Activated CD4-positive, alpha-beta memory T cell treated with anti-CD3 and anti-CD28 coated beads, Interleukin-2, amount 10 ng/mL, durations not matched to agents 7 days and 5 days (primary cell): ENCODE measurements around the gene PPFIA4. TPM values are rescaled to one million over a fixed set of nuclear protein-coding genes. Genes with fewer than 3 reads are reported as not detected.
A peak's percentile ranks its signal among the peaks of the same experiment; 100 is the strongest.
"Not testable (repeated sequence)": the region's sequence is repeated elsewhere in the genome, so short reads cannot be mapped to it uniquely, and the experiment has no call there.

Experiments
- CTCF ChIA-PET: fragments of 350-600 bp; sonication (Branson Sonifier 250); formaldehyde crosslinking; loops from one replicate; lab custom pipeline; 2021; ENCODE audit warnings: antibody characterized with exemption, inconsistent platforms; lab: Charles Lee
- POLR2A ChIA-PET: fragments of 350-600 bp; sonication (Branson Sonifier 250); formaldehyde crosslinking; loops from one replicate; lab custom pipeline; 2021; ENCODE audit warnings: antibody characterized with exemption; lab: Charles Lee
- DNase-seq: peaks from one replicate; pipeline ENCODE4 v3.0.0-alpha.2; 2020
- H3K27ac Mint-ChIP-seq: one replicate; pipeline ENCODE4 v1.8.0; 2021; ENCODE audit warnings: mild to moderate bottlenecking, mixed read lengths
- H3K27me3 Mint-ChIP-seq: one replicate; pipeline ENCODE4 v1.8.0; 2021; ENCODE audit warnings: mixed read lengths
- H3K36me3 Mint-ChIP-seq: one replicate; pipeline ENCODE4 v1.8.0; 2021; ENCODE audit warnings: low read depth, mixed read lengths
- H3K4me1 Mint-ChIP-seq: one replicate; pipeline ENCODE4 v1.8.0; 2021; ENCODE audit warnings: mixed read lengths
- H3K4me3 Mint-ChIP-seq: one replicate; pipeline ENCODE4 v1.8.0; 2021; ENCODE audit warnings: mild to moderate bottlenecking, mixed read lengths
- H3K9me3 Mint-ChIP-seq: one replicate; pipeline ENCODE4 v1.8.0; 2021; ENCODE audit warnings: mixed read lengths
- total RNA-seq, 2 experiments: library from RNA; stranded (reverse); gene quantifications; one replicate each; pipeline ENCODE4 v1.2.3, GENCODE V29; 2021

The PPFIA4 gene
- total RNA-seq, 2 experiments from 2014 or later: 28.9 to 29.3 TPM

DNA sequence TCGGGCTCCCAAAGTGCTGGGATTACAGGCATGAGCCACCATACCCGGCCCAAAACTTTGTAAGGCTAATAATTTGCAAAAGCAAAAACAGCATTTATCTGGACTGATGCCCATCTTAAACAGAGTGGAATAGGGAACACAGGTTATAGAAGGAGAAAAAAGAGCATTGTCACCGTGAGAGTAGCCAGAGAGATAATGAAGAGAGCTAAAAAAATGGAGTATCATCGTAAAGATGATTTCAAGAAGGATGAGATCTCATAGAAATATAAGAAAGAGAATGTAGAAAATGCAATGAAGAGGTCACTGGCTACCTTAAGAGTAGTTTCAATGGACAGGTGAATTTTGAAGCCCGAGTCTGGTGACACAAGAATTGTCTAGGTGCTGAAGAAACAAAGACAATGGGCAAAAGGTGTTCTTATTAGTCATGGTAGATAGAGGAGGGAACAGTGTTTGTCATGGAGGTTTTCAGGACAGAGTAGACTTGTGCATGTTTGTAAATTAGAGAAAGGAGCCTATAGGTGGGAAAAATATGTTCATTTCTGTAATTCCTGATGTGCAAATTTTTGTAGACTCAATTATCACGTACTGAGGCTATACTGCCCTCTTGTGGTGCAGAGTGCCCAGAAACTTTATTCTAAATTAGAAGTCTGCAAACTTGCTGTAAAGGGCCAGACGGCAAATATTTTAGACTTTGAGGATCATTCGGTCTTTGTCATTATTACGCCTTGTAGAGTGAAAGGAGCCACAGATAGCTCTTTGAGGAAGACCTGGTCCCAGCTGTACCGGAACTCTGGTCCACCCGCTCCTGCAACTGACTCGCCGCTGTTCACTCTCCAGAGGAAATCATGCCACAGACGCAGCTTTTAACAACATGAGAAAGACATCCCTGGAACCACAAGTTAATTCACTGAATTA, 27.2 kb upstream of the PPFIA4 start:
- H3K4me3 Mint-ChIP-seq: no peak overlapping the region
- no peak overlapping the region for H3K27ac Mint-ChIP-seq

DNA sequence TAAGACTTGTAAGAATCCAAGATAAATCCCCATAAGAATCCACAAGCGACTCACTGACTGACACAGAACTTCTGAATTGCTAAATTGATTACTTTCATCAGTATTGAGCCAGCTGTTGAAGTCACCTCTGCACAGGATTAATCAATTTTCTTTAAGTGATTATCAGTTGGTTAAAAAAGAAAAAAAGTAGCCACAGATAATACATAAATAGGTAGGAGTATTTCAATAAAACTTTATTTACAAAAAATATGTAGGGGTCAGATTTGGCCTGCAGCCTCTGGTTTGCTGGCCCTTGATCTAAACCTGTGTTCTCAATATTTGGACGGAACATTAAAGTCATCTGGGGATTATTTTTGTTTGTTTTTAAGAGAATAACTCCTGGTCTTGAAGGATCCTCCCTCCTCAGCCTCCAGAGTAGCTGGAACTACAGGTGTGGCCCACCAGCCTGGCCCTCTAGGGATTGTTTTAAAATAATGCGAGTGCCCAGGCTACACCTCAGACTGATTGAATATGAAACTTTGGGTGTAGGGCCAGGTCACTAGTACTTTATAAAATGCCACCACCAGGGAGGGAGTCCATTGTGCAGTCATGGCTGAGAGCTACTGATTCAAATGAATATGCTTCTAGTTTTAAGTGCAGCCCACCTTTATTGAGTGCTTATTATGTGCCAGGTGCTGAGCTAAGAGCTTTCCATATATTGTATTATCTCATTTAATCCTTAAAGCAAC, 25.9 kb upstream of the PPFIA4 start:
- H3K4me3 Mint-ChIP-seq: no peak overlapping the region
- peaks cover 29% of the 10 kb centered on the region for H3K27me3 Mint-ChIP-seq
- H3K27ac Mint-ChIP-seq: no peak overlapping the region
- peaks cover 20% of the 10 kb centered on the region for H3K4me1 Mint-ChIP-seq
- H3K9me3 Mint-ChIP-seq: no peaks in the 10 kb centered on the region
- CTCF ChIA-PET: interaction anchor here (0.7 to 2.9 kb wide), 12 partner anchors 8 to 251 kb away, joined by 3 to 16 read pairs (median 4); partner anchors contain the start of genes KLHL12 and TMEM183A
- no peak for DNase-seq
- H3K36me3 Mint-ChIP-seq: no peaks in the 10 kb centered on the region
- POLR2A ChIA-PET: no interaction called here

More for the DNA sequence above, 27.2 kb upstream of the PPFIA4 start:
- DNase-seq: peak; percentile 66
- POLR2A ChIA-PET: interaction anchor here (0.8 to 3.9 kb wide), 3 partner anchors 8 to 72 kb away, joined by 3 to 19 read pairs (median 3); partner anchors contain the start of genes KLHL12 and TMEM183A
- CTCF ChIA-PET: interaction anchor here (0.7 to 2.9 kb wide), 24 partner anchors 9 to 465 kb away, joined by 3 to 16 read pairs (median 3); partner anchors contain the start of genes KLHL12, PPFIA4 and TMEM183A
- H3K9me3 Mint-ChIP-seq: no peaks in the 10 kb centered on the region
- peaks cover 37% of the 10 kb centered on the region for H3K27me3 Mint-ChIP-seq
- peaks cover 18% of the 10 kb centered on the region for H3K4me1 Mint-ChIP-seq
- no peaks in the 10 kb centered on the region for H3K36me3 Mint-ChIP-seq

DNA sequence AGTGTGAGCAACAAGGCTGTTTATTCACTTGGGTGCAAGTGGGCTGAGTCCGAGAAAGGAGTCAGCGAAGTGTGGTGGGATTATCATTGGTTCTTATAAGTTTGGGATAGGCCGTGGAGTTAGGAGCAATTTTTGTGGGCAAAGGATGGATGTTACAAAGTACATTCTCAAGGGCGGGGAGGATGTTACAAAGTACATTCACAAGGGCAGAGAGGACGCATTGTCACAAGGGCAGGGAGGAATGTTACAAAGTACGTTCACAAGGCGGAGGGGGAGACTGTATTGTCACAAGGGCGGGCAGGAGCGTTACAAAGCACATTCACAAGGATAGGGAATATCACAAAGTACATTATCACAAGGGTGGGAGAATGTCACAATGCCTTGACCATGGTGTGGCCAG, 24.3 kb upstream of the PPFIA4 start:
- ChIA-PET CTCF (interaction anchor here (0.7 kb wide), 1 partner anchor 74 kb away, joined by 3 read pairs; no protein-coding TSS in a partner anchor), POLR2A (no interaction called here)
- Mint-ChIP-seq H3K36me3 (peaks cover 3% of the 10 kb centered on the region), H3K4me1 (peaks cover 31% of the 10 kb centered on the region), H3K27me3 (peaks cover 14% of the 10 kb centered on the region), H3K9me3 (no peaks in the 10 kb centered on the region), H3K27ac (no peak overlapping the region), H3K4me3 (no peak overlapping the region)
- no peak for DNase-seq

DNA sequence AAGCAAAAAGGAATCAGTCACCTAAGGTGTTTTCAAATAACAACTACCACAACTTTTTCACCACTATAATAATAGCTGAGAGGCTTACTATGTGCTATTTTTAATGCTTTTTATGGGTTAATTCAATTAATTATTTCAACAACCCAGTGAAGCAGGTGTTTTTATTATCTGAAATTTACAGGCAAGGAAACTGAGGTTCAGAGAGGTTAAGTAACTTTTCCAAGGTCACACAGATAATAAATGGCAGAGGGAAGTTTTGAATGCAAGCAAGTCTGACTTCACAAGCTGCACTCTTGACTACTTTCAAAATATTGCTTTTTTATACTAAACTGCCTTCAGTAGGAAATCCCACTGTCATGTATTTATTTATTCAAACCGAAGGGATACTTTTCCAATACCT, 23.3 kb upstream of the PPFIA4 start:
- Mint-ChIP-seq H3K36me3 (peaks cover 5% of the 10 kb centered on the region), H3K4me3 (no peak overlapping the region), H3K27me3 (peaks cover 7% of the 10 kb centered on the region), H3K9me3 (no peaks in the 10 kb centered on the region), H3K27ac (no peak overlapping the region), H3K4me1 (peaks cover 34% of the 10 kb centered on the region)
- DNase-seq: no peak
- POLR2A ChIA-PET: no interaction called here
- CTCF ChIA-PET: interaction anchor here (1.2 to 2.2 kb wide), 2 partner anchors 8 to 253 kb away, joined by 3 to 6 read pairs; no protein-coding TSS in a partner anchor

DNA sequence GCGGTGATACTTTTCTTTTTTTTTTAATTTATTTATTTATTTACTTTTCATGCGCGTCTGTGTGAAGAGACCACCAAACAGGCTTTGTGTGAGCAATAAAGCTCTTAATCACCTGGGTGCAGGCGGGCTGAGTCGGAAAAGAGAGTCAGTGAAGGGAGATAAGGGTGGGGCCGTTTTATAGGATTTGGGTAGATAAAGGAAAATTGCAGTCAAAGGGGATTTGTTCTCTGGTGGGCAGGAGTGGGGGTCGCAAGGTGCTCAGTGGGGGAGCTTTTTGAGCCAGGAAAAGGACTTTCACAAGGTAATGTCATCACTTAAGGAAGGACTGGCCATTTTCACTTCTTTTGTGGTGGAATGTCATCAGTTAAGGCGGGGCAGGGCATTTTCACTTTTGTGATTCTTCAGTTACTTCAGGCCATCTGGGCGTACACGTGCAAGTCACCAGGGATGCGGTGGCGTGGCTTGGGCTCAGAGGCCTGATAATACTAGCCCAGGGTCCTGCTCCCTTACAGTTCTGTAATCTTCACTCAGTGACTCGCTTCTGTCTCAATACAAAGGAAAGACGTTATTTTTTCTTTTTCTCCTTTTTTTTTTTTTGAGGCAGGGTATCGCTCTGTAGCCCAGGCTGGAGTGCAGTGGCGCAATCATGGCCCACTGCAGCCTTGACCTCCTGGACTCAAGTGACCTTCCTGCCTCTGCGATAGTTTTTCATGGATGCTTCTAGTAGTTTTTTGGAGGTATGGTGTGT, 20.7 kb upstream of the PPFIA4 start:
- H3K9me3 Mint-ChIP-seq, DNase-seq, H3K27me3 Mint-ChIP-seq: not testable (repeated sequence)
- Mint-ChIP-seq H3K27ac (peak overlapping the region; percentile 97), H3K36me3 (peaks cover 16% of the 10 kb centered on the region), H3K4me1 (peaks cover 34% of the 10 kb centered on the region), H3K4me3 (peak overlapping the region; percentile 92)
- POLR2A ChIA-PET: interaction anchor here (0.9 to 3.2 kb wide), 12 partner anchors 8 to 760 kb away, joined by 3 to 31 read pairs (median 7); partner anchors contain the start of genes CYB5R1, KLHL12, PPFIA4 and RABIF
- CTCF ChIA-PET: interaction anchor here (0.6 to 1.3 kb wide), 5 partner anchors 12 to 1494 kb away, joined by 3 to 5 read pairs (median 3); no protein-coding TSS in a partner anchor

DNA sequence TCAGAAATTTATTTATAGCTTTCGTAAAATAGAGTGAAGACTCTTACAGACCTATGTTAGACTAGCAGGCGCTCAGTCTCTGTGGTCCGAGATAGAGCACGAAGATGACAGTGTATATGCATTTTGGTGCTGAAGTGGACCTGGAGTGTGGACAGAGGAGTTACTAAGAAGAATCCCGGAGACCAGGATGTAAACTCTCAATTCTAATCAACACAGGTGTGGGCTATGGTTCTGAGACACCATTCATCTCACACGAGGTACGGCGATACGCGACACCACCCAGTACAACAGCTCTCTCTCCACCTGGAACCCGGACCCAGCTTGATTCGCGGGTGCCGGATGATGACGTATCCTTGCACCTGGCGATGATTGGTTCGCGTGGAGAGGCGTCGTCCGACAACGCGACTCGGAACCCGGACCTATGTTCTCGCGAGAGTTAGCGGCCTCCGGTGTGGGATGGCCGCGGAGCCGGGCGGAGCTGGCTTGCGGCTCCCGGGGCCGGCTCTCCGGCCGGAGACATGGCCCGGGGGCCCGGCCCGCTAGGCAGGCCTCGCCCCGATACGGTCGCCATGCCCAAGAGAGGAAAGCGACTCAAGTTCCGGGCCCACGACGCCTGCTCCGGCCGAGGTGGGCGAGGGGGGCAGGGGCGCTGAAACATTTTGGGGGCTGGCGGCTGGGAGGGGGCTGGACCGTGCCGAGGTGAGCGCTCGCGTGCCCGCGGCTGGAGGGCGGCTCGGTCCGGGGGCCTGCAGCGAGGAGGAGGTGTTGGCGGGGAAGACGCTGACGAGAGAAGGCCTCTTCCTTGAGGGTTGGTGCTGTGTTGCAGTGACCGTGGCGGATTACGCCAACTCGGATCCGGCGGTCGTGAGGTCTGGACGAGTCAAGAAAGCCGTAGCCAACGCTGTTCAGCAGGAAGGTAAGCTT, 19.1 kb upstream of the PPFIA4 start, which contains the start of gene TMEM183A:
TMEM183A (plus strand) TSS at position 427 of the 924 bp plus-strand sequence; CDS start at position 519, 92 bp downstream.
- POLR2A ChIA-PET: interaction anchor here (0.6 to 3.2 kb wide), 37 partner anchors 8 to 1177 kb away, joined by 3 to 31 read pairs (median 4); partner anchors contain the start of genes CYB5R1, KDM5B, KLHL12 and PPFIA4
- Mint-ChIP-seq H3K4me1 (peaks cover 33% of the 10 kb centered on the region), H3K27me3 (no peaks in the 10 kb centered on the region), H3K4me3 (peak within 1 kb of the TSS; percentile 92), H3K27ac (peak within 1 kb of the TSS; percentile 97), H3K36me3 (peaks cover 29% of the 10 kb centered on the region), H3K9me3 (no peaks in the 10 kb centered on the region)
- CTCF ChIA-PET: interaction anchor here (0.6 to 4.6 kb wide), 13 partner anchors 8 to 452 kb away, joined by 3 to 16 read pairs (median 4); partner anchors contain the start of gene RABIF
- DNase-seq: peak; percentile 97

DNA sequence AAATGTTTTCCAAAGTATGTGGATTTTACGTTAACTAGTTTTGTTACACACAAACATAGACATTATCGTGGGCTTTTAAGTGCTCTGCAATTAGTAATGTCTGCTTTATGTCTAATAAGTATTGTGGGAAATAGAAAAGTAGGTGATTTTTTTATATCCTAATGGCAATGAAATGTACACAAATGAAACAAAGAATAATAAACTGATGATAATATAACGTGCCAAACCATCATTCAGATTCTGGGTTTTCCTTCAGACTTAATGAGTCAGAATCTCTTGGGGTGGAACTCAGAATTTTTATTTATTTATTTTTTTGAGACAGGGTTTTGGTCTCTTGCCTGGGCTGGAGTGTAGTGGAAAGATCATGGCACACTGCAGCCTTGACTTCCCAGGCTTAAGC, 17.1 kb upstream of the PPFIA4 start:
- no peak for DNase-seq
- no peaks in the 10 kb centered on the region for H3K27me3 Mint-ChIP-seq
- ChIA-PET POLR2A (no interaction called here), CTCF (interaction anchor here (1.0 to 4.6 kb wide), 2 partner anchors 10 to 16 kb away, joined by 3 to 16 read pairs; no protein-coding TSS in a partner anchor)
- H3K9me3 Mint-ChIP-seq: no peaks in the 10 kb centered on the region
- H3K36me3 Mint-ChIP-seq: peaks cover 45% of the 10 kb centered on the region
- H3K4me1 Mint-ChIP-seq: peaks cover 40% of the 10 kb centered on the region
- H3K27ac Mint-ChIP-seq: no peak overlapping the region
- H3K4me3 Mint-ChIP-seq: peak overlapping the region; percentile 92

DNA sequence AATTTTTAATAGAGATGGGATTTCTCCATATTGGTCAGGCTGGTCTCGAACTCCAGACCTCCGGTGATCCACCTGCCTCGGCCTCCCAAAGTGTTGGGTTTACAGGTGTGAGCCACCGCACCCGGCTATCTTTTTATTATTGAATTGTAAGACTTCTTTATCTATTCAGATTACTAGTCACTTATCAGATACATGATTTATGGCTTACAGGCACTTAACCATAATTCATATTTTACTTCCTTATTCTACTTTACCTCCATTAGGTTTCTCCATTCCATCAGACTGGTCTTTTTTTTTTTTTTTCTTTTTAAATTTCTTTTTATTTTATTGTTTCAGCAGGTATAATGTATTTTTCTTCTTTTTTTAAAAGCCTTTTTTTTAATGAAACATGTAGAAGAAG, 14.7 kb upstream of the PPFIA4 start:
- Mint-ChIP-seq H3K27me3 (no peaks in the 10 kb centered on the region), H3K9me3 (no peaks in the 10 kb centered on the region), H3K36me3 (peaks cover 67% of the 10 kb centered on the region), H3K27ac (no peak overlapping the region), H3K4me3 (no peak overlapping the region), H3K4me1 (peaks cover 27% of the 10 kb centered on the region)
- ChIA-PET POLR2A (interaction anchor here (0.9 kb wide), 1 partner anchor 17 kb away, joined by 3 read pairs; no protein-coding TSS in a partner anchor), CTCF (no interaction called here)
- no peak for DNase-seq

DNA sequence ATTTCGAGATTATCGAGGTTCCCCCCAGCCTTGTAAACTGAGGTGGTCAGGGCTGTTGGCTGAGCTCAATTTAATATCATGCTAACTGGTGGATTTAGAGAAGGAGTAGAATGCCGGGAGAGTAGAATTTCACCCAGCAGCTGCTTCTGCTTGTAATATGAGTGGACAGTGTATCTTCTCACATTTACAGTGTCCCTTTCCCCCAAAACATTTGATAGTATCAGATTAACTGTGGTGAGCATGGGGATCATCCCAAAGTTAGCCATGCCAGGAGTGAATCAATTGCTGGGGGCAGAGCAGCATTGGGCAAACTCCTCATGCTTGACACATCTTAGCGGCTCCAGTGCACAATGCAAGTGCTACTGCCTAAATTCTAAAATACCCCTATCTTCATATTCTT, 9.2 kb upstream of the PPFIA4 start:
- no peak for DNase-seq
- ChIA-PET CTCF (no interaction called here), POLR2A (interaction anchor here (0.9 kb wide), 1 partner anchor 10 kb away, joined by 3 read pairs; no protein-coding TSS in a partner anchor)
- Mint-ChIP-seq H3K27ac (no peak overlapping the region), H3K9me3 (no peaks in the 10 kb centered on the region), H3K27me3 (no peaks in the 10 kb centered on the region), H3K36me3 (peaks cover 89% of the 10 kb centered on the region), H3K4me1 (peaks cover 8% of the 10 kb centered on the region), H3K4me3 (no peak overlapping the region)

DNA sequence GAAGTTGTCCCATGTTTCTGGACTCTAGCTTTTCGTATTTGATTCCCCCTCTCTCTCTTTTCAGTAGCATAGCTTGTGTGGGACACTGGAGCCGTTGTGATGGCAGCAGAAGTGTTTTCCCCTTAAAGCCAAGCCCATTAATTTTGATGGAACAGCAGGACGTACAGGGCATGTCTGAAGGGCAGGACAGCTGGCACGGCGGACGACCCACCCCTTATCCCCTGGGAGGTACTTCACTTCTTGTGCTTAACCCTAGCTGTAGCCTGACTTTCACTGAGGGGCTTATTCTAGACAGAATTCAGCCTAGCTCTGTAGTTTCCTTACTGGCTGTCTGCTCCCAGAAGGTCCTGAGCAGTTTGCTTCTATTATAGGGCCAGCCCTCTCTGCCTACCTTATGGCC, 8.6 kb upstream of the PPFIA4 start:
- ChIA-PET POLR2A (no interaction called here), CTCF (no interaction called here)
- peaks cover 85% of the 10 kb centered on the region for H3K36me3 Mint-ChIP-seq
- no peak overlapping the region for H3K4me3 Mint-ChIP-seq
- peaks cover 6% of the 10 kb centered on the region for H3K4me1 Mint-ChIP-seq
- H3K27ac Mint-ChIP-seq: no peak overlapping the region
- H3K27me3 Mint-ChIP-seq: no peaks in the 10 kb centered on the region
- DNase-seq: no peak
- H3K9me3 Mint-ChIP-seq: no peaks in the 10 kb centered on the region

DNA sequence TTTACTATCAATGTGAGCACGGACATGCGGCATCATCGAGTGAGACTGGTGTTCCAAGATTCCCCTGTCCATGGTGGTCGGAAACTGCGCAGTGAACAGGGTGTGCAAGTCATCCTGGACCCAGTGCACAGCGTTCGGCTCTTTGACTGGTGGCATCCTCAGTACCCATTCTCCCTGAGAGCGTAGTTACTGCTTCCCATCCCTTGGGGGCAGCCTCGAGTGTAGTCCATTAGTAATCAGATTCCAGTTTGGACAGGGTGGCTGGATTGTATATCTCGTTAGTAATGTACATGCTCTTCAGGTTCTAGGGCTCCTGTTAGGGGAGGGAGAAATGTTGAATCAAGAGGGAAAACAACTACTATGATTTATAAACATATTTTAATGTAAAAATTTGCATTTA, 3.4 kb upstream of the PPFIA4 start:
- Mint-ChIP-seq H3K4me1 (peaks cover 16% of the 10 kb centered on the region), H3K36me3 (peaks cover 67% of the 10 kb centered on the region)
- not testable (repeated sequence) for H3K9me3 Mint-ChIP-seq, DNase-seq, H3K27ac Mint-ChIP-seq, H3K4me3 Mint-ChIP-seq, H3K27me3 Mint-ChIP-seq
- ChIA-PET CTCF (interaction anchor here (0.6 kb wide), 1 partner anchor 295 kb away, joined by 3 read pairs; no protein-coding TSS in a partner anchor), POLR2A (interaction anchor here (1.0 to 1.2 kb wide), 2 partner anchors 16 to 17 kb away, joined by 3 to 4 read pairs; partner anchors contain the start of gene TMEM183A)
